Naive thymus-derived CD4-positive, alpha-beta T cell (primary cell): ENCODE results near the gene FBXL4. TPM values are rescaled to one million over a fixed set of nuclear protein-coding genes. Genes with fewer than 3 reads are reported as not detected.

Experiments
- ATAC-seq: fragments of 150-1000 bp; cut with Tn5 transposase; 2 replicates; pipeline ENCODE4 v1.10.0; 2021; ENCODE audit warnings: mild to moderate bottlenecking, moderate library complexity
- CTCF ChIA-PET: fragments of 350-600 bp; sonication (Branson Sonifier 250); formaldehyde crosslinking; loops from one replicate; lab custom pipeline; 2021; ENCODE audit warnings: antibody characterized with exemption; lab: Charles Lee
- POLR2A ChIA-PET: fragments of 350-600 bp; sonication (Branson Sonifier 250); formaldehyde crosslinking; loops from one replicate; lab custom pipeline; 2021; ENCODE audit warnings: antibody characterized with exemption, inconsistent platforms; lab: Charles Lee
- DNase-seq, 9 donors: peaks; one replicate each; pipeline versions ENCODE4 v3.0.0 to v3.0.0-alpha.2; 2020 to 2022; ENCODE audit warnings: mixed read lengths in 1 of 9
- H3K27ac ChIP-seq: one replicate; pipeline ENCODE4 v1.7.0; 2013; ENCODE audit warnings: mild to moderate bottlenecking, low read depth, low read length, moderate library complexity
- H3K27me3 ChIP-seq, 2 donors: one replicate each; pipeline ENCODE4 v1.7.0; 2013; ENCODE audit warnings: low read length in 2 of 2, mild to moderate bottlenecking in 2 of 2, moderate library complexity in 2 of 2; ENCODE audit not compliant: control insufficient read depth in 2 of 2, insufficient read depth in 2 of 2
- H3K36me3 ChIP-seq, 3 experiments: 1 replicate in 2 of 3; 2 replicates in 1 of 3; pipeline ENCODE4 v1.7.0; 2013; ENCODE audit warnings: low read length in 3 of 3, mild to moderate bottlenecking in 3 of 3, moderate library complexity in 1 of 3; ENCODE audit not compliant: insufficient read depth in 3 of 3, control insufficient read depth in 2 of 3
- H3K4me1 ChIP-seq, 2 donors: one replicate each; pipeline ENCODE4 v1.7.0; 2013; ENCODE audit warnings: low read length in 2 of 2, mild to moderate bottlenecking in 2 of 2, moderate library complexity in 1 of 2; ENCODE audit not compliant: control insufficient read depth in 2 of 2, insufficient read depth in 2 of 2
- H3K4me3 ChIP-seq: 2 replicates; pipeline ENCODE4 v1.7.0; 2013; ENCODE audit warnings: mild to moderate bottlenecking, low read length
- H3K9me3 ChIP-seq, 3 experiments: 1 replicate in 2 of 3; 2 replicates in 1 of 3; pipeline ENCODE4 v1.7.0; 2013; ENCODE audit warnings: low read length in 3 of 3; ENCODE audit not compliant: control insufficient read depth in 2 of 3
- H3K27ac Mint-ChIP-seq, 9 donors: one replicate each; pipeline ENCODE4 v1.8.0; 2020 to 2022; ENCODE audit warnings: mixed read lengths in 9 of 9, mild to moderate bottlenecking in 8 of 9, moderate library complexity in 5 of 9, inconsistent platforms in 2 of 9
- H3K27me3 Mint-ChIP-seq, 5 donors: one replicate each; pipeline ENCODE4 v1.8.0; 2021 to 2022; ENCODE audit warnings: mixed read lengths in 5 of 5, mild to moderate bottlenecking in 1 of 5
- H3K36me3 Mint-ChIP-seq, 5 donors: one replicate each; pipeline ENCODE4 v1.8.0; 2020 to 2022; ENCODE audit warnings: mixed read lengths in 5 of 5, mild to moderate bottlenecking in 3 of 5, inconsistent platforms in 1 of 5
- H3K4me1 Mint-ChIP-seq, 7 donors: one replicate each; pipeline ENCODE4 v1.8.0; 2020 to 2022; ENCODE audit warnings: mixed read lengths in 7 of 7, mild to moderate bottlenecking in 3 of 7, inconsistent platforms in 1 of 7
- H3K4me3 Mint-ChIP-seq, 10 donors: one replicate each; pipeline ENCODE4 v1.8.0; 2020 to 2022; ENCODE audit warnings: mild to moderate bottlenecking in 10 of 10, mixed read lengths in 10 of 10, moderate library complexity in 6 of 10, inconsistent platforms in 2 of 10
- H3K9me3 Mint-ChIP-seq, 11 donors: one replicate each; pipeline ENCODE4 v1.8.0; 2020 to 2022; ENCODE audit warnings: mixed read lengths in 11 of 11, mild to moderate bottlenecking in 4 of 11, inconsistent platforms in 1 of 11, moderate library complexity in 1 of 11
- intact Hi-C, 2 donors: fragments of 100-400 bp; cut with micrococcal nuclease; formaldehyde crosslinking; loops; one replicate each; pipeline ENCODE4 v1.15.1; 2023
- polyA plus RNA-seq, 2 donors: library from polyadenylated mRNA; unstranded; fragments of 300-500 nt; fragmentation: Illumina TruSeq; gene quantifications; one replicate each; pipeline ENCODE4 v1.2.3, GENCODE V29; 2021
- total RNA-seq, 6 experiments: library from RNA in 5 of 6; stranded (reverse) in 5 of 6; gene quantifications; 1 replicate in 5 of 6; 2 replicates in 1 of 6; pipeline ENCODE4 v1.2.3 and lab custom pipeline; 2021 to 2026

The FBXL4 gene
- total and polyA plus RNA-seq, 7 experiments from 2014 or later, result 9.2 to 24.3 (median 13.5) TPM

GRCh38 chr6:98864497-98864896, 83.2 kb downstream of the FBXL4 start:
- no peaks in the 10 kb centered on the region for H3K27me3 Mint-ChIP-seq

GRCh38 chr6:98848539-98849242, 99.1 kb downstream of the FBXL4 start:
- Mint-ChIP-seq H3K4me3 (no peak overlapping the region), H3K4me1 (peaks cover 12 to 32% (median 20%) of the 10 kb centered on the region in 7 donors), H3K27ac (no peak overlapping the region), H3K36me3 (peaks cover 0 to 23% (median 5%) of the 10 kb centered on the region in 5 donors), H3K9me3 (peaks cover 0 to 1% (median 0%) of the 10 kb centered on the region in 11 donors), H3K27me3 (peaks cover 54 to 74% (median 69%) of the 10 kb centered on the region in 5 donors)
- ATAC-seq (no peak), DNase-seq (no peak)
- ChIA-PET POLR2A (no interaction called here), CTCF (no interaction called here)
- peaks cover 11 to 40% of the 10 kb centered on the region in 2 donors for H3K27me3 ChIP-seq
- no peak overlapping the region for H3K4me3 ChIP-seq
- H3K27ac ChIP-seq, result no peak overlapping the region
- peaks cover 3 to 22% of the 10 kb centered on the region in 2 donors for H3K4me1 ChIP-seq
- H3K9me3 ChIP-seq, result no peaks in the 10 kb centered on the region
- intact Hi-C loops, result loop anchor here in 1 of 2 donors (2.0 to 5.0 kb wide), 4 partner anchors 81 to 1781 kb away; partner anchors contain the start of gene FBXL4
- no peaks in the 10 kb centered on the region for H3K36me3 ChIP-seq

More at GRCh38 chr6:98864497-98864896, 83.2 kb downstream of the FBXL4 start:
- ATAC-seq (no peak), DNase-seq (no peak)
- Mint-ChIP-seq H3K27ac (no peak overlapping the region), H3K4me3 (no peak overlapping the region), H3K36me3 (peaks cover 3 to 28% (median 13%) of the 10 kb centered on the region in 5 donors), H3K4me1 (peaks cover 0 to 6% (median 0%) of the 10 kb centered on the region in 7 donors), H3K9me3 (peaks cover 0 to 4% (median 0%) of the 10 kb centered on the region in 11 donors)
- no peak overlapping the region for H3K27ac ChIP-seq
- H3K4me1 ChIP-seq, result no peaks in the 10 kb centered on the region
- ChIA-PET CTCF (no interaction called here), POLR2A (no interaction called here)
- no peaks in the 10 kb centered on the region for H3K9me3 ChIP-seq
- no peak overlapping the region for H3K4me3 ChIP-seq
- H3K27me3 ChIP-seq, result no peaks in the 10 kb centered on the region
- intact Hi-C loops, result no loop called here
- no peaks in the 10 kb centered on the region for H3K36me3 ChIP-seq

GRCh38 chr6:98847779-98848538, 99.8 kb downstream of the FBXL4 start:
- peak overlapping the region in 3 of 10 donors; percentile 17 to 19 (median 18) for H3K4me3 Mint-ChIP-seq
- H3K36me3 ChIP-seq, result no peaks in the 10 kb centered on the region
- POLR2A ChIA-PET, result no interaction called here
- ATAC-seq (peak; percentile 10), DNase-seq (no peak)
- peaks cover 3 to 28% of the 10 kb centered on the region in 2 donors for H3K4me1 ChIP-seq
- H3K4me3 ChIP-seq, result no peak overlapping the region
- CTCF ChIA-PET, result no interaction called here
- H3K27ac Mint-ChIP-seq, result no peak overlapping the region
- peaks cover 11 to 40% of the 10 kb centered on the region in 2 donors for H3K27me3 ChIP-seq
- H3K4me1 Mint-ChIP-seq, result peaks cover 12 to 40% (median 24%) of the 10 kb centered on the region in 7 donors
- intact Hi-C loops, result loop anchor here in 1 of 2 donors (2.0 to 5.0 kb wide), 4 partner anchors 81 to 1781 kb away; partner anchors contain the start of gene FBXL4
- no peaks in the 10 kb centered on the region for H3K9me3 ChIP-seq
- H3K9me3 Mint-ChIP-seq, result peaks cover 0 to 1% (median 0%) of the 10 kb centered on the region in 11 donors
- no peak overlapping the region for H3K27ac ChIP-seq
- peaks cover 0 to 23% (median 5%) of the 10 kb centered on the region in 5 donors for H3K36me3 Mint-ChIP-seq
- H3K27me3 Mint-ChIP-seq, result peaks cover 56 to 82% (median 76%) of the 10 kb centered on the region in 5 donors

- Mint-ChIP-seq H3K4me3 (peak overlapping the region in 3 of 10 donors; percentile 17 to 19 (median 18)), H3K27ac (no peak overlapping the region), H3K36me3 (peaks cover 0 to 23% (median 5%) of the 10 kb centered on the region in 5 donors), H3K4me1 (peaks cover 12 to 43% (median 25%) of the 10 kb centered on the region in 7 donors), H3K27me3 (peaks cover 61 to 86% (median 82%) of the 10 kb centered on the region in 5 donors), H3K9me3 (peaks cover 0 to 1% (median 0%) of the 10 kb centered on the region in 11 donors)
- CTCF ChIA-PET, result no interaction called here
- H3K36me3 ChIP-seq, result no peaks in the 10 kb centered on the region
- peaks cover 11 to 45% of the 10 kb centered on the region in 2 donors for H3K27me3 ChIP-seq
- no peak overlapping the region for H3K27ac ChIP-seq
- ATAC-seq (no peak), DNase-seq (no peak)
- no peaks in the 10 kb centered on the region for H3K9me3 ChIP-seq
- peaks cover 3 to 28% of the 10 kb centered on the region in 2 donors for H3K4me1 ChIP-seq
- POLR2A ChIA-PET, result no interaction called here
- intact Hi-C loops, result loop anchor here in 1 of 2 donors (5.0 kb wide), 3 partner anchors 80 to 1780 kb away; no protein-coding TSS in a partner anchor
- H3K4me3 ChIP-seq, result no peak overlapping the region
Observed at GRCh38 chr6:98847416-98847778, 100.3 kb downstream of the FBXL4 start.

GRCh38 chr6:98846021-98846380, 101.7 kb downstream of the FBXL4 start:
- H3K36me3 ChIP-seq, result no peaks in the 10 kb centered on the region
- H3K27me3 ChIP-seq, result peaks cover 18 to 51% of the 10 kb centered on the region in 2 donors
- Mint-ChIP-seq H3K9me3 (peaks cover 0 to 1% (median 0%) of the 10 kb centered on the region in 11 donors), H3K36me3 (peaks cover 0 to 23% (median 5%) of the 10 kb centered on the region in 5 donors), H3K27me3 (peaks cover 73 to 89% (median 86%) of the 10 kb centered on the region in 5 donors), H3K4me1 (peaks cover 12 to 43% (median 25%) of the 10 kb centered on the region in 7 donors), H3K27ac (no peak overlapping the region), H3K4me3 (peak overlapping the region in 9 of 10 donors; percentile 59 to 77 (median 74))
- ChIA-PET CTCF (interaction anchor here (1.3 kb wide), 1 partner anchor 1662 kb away, joined by 3 read pairs; no protein-coding TSS in a partner anchor), POLR2A (no interaction called here)
- H3K9me3 ChIP-seq, result no peaks in the 10 kb centered on the region
- no peak for ATAC-seq
- no peak overlapping the region for H3K27ac ChIP-seq
- no peak for DNase-seq
- intact Hi-C loops, result loop anchor here in 1 of 2 donors (5.0 kb wide), 3 partner anchors 79 to 1779 kb away; no protein-coding TSS in a partner anchor
- H3K4me3 ChIP-seq, result no peak overlapping the region
- H3K4me1 ChIP-seq, result peaks cover 3 to 28% of the 10 kb centered on the region in 2 donors
